ENCODE results near the gene RAB31.

RAB31 gene

DNA sequence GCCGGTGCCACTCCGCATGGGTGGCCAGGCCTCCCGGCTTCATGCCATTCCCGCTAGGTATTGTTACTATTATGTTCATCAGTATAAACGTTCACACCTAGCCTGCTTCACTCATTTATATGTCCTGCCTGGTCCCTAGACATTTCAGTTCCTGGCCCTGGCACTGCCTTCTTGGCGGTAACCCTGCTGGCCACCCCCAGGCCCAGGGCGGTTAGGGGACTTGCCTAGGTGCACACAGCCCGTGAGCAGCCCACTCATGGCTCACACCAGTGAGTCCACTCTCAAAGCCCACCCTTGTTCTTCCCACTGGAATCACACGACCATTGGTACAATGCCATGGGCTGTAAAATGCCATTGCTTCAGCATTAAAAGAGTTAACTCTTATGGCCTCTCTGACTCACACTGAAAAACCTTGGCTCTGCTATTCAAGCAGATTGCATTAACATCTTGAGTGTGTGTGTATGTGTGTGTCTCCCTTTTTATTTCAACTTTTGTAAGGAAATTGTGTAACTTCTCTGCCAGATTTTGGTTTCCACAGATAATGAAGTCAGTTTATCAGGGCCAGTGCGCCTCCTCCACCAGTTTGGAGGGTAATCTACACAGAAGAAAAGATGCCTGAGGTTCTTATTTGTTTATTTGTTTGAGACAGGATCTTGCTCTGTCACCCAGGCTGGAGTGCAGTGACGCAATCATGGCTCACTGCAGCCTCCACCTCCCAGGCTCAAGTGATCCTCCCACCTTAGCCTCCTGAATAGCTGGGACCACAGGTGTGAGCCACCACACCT lies 74.2 kb downstream of the RAB31 start:
- no peak overlapping the region for H3K18ac ChIP-seq (ENCODE audit: low read length)
- no peak overlapping the region for H2BK12ac ChIP-seq (ENCODE audit: low read length)
- peaks cover 0 to 5% of the 10 kb centered on the region in 2 donors for H3K36me3 ChIP-seq (replicated peaks in 1 of 2; ENCODE audit: control insufficient read depth in 2 of 2, insufficient read depth in 2 of 2, low read length in 2 of 2)
- H3K27me3 ChIP-seq (ENCODE audit: control insufficient read depth in 3 of 3, insufficient read depth in 3 of 3, low read depth in 1 of 3, low read length in 3 of 3), result no peaks in the 10 kb centered on the region
- no peak overlapping the region for H4K91ac ChIP-seq (ENCODE audit: low read depth, low read length, poor library complexity)
- WGBS, 2 donors (ENCODE audit: extremely low coverage in 2 of 2, insufficient read length in 2 of 2, insufficient replicate concordance in 1 of 2), result no CpG with 5 or more reads among the region's 11 CpGs
- H2AFZ ChIP-seq (ENCODE audit: low read length), result no peak overlapping the region
- no peak overlapping the region for H2BK5ac ChIP-seq (ENCODE audit: low read length)
- peaks cover 0 to under 1% of the 10 kb centered on the region in 2 donors for H3K9me3 ChIP-seq (replicated peaks in 1 of 2; ENCODE audit: control insufficient read depth in 2 of 2, insufficient read depth in 1 of 2, low read depth in 1 of 2, low read length in 2 of 2)
- no peak overlapping the region for H3K14ac ChIP-seq (ENCODE audit: low read length)
- H4K8ac ChIP-seq (ENCODE audit: low read depth, low read length), result no peak overlapping the region
- no peak overlapping the region for H3K27ac ChIP-seq (replicated peaks; ENCODE audit: low read length)
- no peaks in the 10 kb centered on the region for H3K79me1 ChIP-seq (ENCODE audit: low read depth, low read length)
- no peak overlapping the region for H3K23ac ChIP-seq (ENCODE audit: low read depth, low read length, poor library complexity)
- H2BK15ac ChIP-seq (ENCODE audit: low read length), result no peak overlapping the region
- H3K4me2 ChIP-seq (ENCODE audit: insufficient read depth, low read length, poor library complexity, severe bottlenecking), result no peak overlapping the region
- H2BK120ac ChIP-seq (ENCODE audit: low read depth, low read length), result no peak overlapping the region
- peaks cover 0 to 1% of the 10 kb centered on the region in 2 donors for H3K4me1 ChIP-seq (ENCODE audit: control insufficient read depth in 2 of 2, insufficient read depth in 1 of 2, low read depth in 1 of 2, low read length in 2 of 2)
- DNase-seq (ENCODE audit: low spot score), result no peak
- no peak overlapping the region for H3K9ac ChIP-seq (ENCODE audit: low read depth, low read length, poor library complexity)
- no peak overlapping the region for H2AK5ac ChIP-seq (ENCODE audit: low read depth, low read length)
- no peak overlapping the region for H3K4me3 ChIP-seq (ENCODE audit: low read length in 2 of 2)
- H3K4ac ChIP-seq (ENCODE audit: low read length), result no peak overlapping the region

DNA sequence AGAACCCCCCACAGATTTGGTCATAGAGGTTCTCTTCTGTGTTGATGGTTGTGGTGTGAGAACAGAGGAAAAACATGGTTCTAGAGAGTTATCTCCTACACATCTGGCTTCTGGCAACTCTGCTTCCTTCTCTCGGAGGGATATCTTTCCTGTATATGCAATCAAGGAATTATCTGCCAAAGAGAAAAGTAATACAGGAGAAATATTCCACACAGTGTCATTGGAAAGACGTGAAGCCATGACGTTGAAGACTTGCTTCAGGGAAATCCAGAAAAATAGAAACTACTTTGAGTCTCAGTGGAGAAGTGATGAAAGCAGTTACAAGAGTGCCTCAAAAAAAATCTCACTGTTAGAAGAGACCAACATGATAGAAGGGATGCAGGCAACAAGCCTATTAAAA lies 78.5 kb downstream of the RAB31 start:
- Histone ChIP-seq H2AFZ (ENCODE audit: low read length) (no peak overlapping the region), H3K79me1 (ENCODE audit: low read depth, low read length) (no peaks in the 10 kb centered on the region), H3K36me3 (replicated peaks in 1 of 2; ENCODE audit: control insufficient read depth in 2 of 2, insufficient read depth in 2 of 2, low read length in 2 of 2) (peaks cover 0 to 5% of the 10 kb centered on the region in 2 donors), H3K23ac (ENCODE audit: low read depth, low read length, poor library complexity) (no peak overlapping the region), H3K9me3 (replicated peaks in 1 of 2; ENCODE audit: control insufficient read depth in 2 of 2, insufficient read depth in 1 of 2, low read depth in 1 of 2, low read length in 2 of 2) (peaks cover 0 to 4% of the 10 kb centered on the region in 2 donors), H2BK12ac (ENCODE audit: low read length) (no peak overlapping the region), H3K4me3 (ENCODE audit: low read length in 2 of 2) (no peak overlapping the region), H2BK5ac (ENCODE audit: low read length) (no peak overlapping the region), H3K27ac (replicated peaks; ENCODE audit: low read length) (no peak overlapping the region), H3K14ac (ENCODE audit: low read length) (no peak overlapping the region), H3K4me2 (ENCODE audit: insufficient read depth, low read length, poor library complexity, severe bottlenecking) (no peak overlapping the region), H4K91ac (ENCODE audit: low read depth, low read length, poor library complexity) (no peak overlapping the region), H3K4me1 (ENCODE audit: control insufficient read depth in 2 of 2, insufficient read depth in 1 of 2, low read depth in 1 of 2, low read length in 2 of 2) (peaks cover 0 to 1% of the 10 kb centered on the region in 2 donors), H2BK120ac (ENCODE audit: low read depth, low read length) (no peak overlapping the region), H2BK15ac (ENCODE audit: low read length) (no peak overlapping the region), H2AK5ac (ENCODE audit: low read depth, low read length) (no peak overlapping the region), H3K4ac (ENCODE audit: low read length) (no peak overlapping the region), H3K18ac (ENCODE audit: low read length) (no peak overlapping the region), H3K27me3 (ENCODE audit: control insufficient read depth in 3 of 3, insufficient read depth in 3 of 3, low read depth in 1 of 3, low read length in 3 of 3) (no peaks in the 10 kb centered on the region), H4K8ac (ENCODE audit: low read depth, low read length) (no peak overlapping the region), H3K9ac (ENCODE audit: low read depth, low read length, poor library complexity) (no peak overlapping the region)
- DNase-seq (ENCODE audit: low spot score), result no peak
- no CpG with 5 or more reads among the region's 3 CpGs for WGBS, 2 donors (ENCODE audit: extremely low coverage in 2 of 2, insufficient read length in 2 of 2, insufficient replicate concordance in 1 of 2)

DNA sequence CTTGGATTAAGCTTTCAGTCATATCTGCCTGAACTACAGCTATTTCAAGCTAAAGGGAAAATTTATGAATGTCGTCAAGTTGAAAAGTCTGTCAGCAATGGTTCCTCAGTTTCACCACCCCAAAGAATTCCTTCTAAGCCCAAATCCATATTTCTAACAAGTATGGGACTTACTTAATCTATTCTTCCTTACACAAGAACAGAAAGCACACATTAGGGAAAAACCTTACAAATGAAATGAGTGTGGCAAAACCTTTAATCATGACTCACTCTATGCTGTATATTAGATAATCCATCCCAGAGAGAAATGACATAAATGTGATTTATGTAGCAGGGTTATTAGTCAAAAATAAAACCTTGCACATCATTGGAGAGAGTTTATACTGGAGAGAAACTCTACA lies 78.9 kb downstream of the RAB31 start:
- Histone ChIP-seq H3K9me3 (replicated peaks in 1 of 2; ENCODE audit: control insufficient read depth in 2 of 2, insufficient read depth in 1 of 2, low read depth in 1 of 2, low read length in 2 of 2) (peaks cover 0 to 4% of the 10 kb centered on the region in 2 donors), H2AK5ac (ENCODE audit: low read depth, low read length) (no peak overlapping the region), H3K14ac (ENCODE audit: low read length) (no peak overlapping the region), H2BK15ac (ENCODE audit: low read length) (no peak overlapping the region), H2AFZ (ENCODE audit: low read length) (no peak overlapping the region), H3K4me1 (ENCODE audit: control insufficient read depth in 2 of 2, insufficient read depth in 1 of 2, low read depth in 1 of 2, low read length in 2 of 2) (peaks cover 0 to 1% of the 10 kb centered on the region in 2 donors), H2BK120ac (ENCODE audit: low read depth, low read length) (no peak overlapping the region), H3K27me3 (ENCODE audit: control insufficient read depth in 3 of 3, insufficient read depth in 3 of 3, low read depth in 1 of 3, low read length in 3 of 3) (no peaks in the 10 kb centered on the region), H3K23ac (ENCODE audit: low read depth, low read length, poor library complexity) (no peak overlapping the region), H3K9ac (ENCODE audit: low read depth, low read length, poor library complexity) (no peak overlapping the region), H3K4ac (ENCODE audit: low read length) (no peak overlapping the region), H4K91ac (ENCODE audit: low read depth, low read length, poor library complexity) (no peak overlapping the region), H2BK12ac (ENCODE audit: low read length) (no peak overlapping the region), H3K18ac (ENCODE audit: low read length) (no peak overlapping the region), H4K8ac (ENCODE audit: low read depth, low read length) (no peak overlapping the region), H3K36me3 (replicated peaks in 1 of 2; ENCODE audit: control insufficient read depth in 2 of 2, insufficient read depth in 2 of 2, low read length in 2 of 2) (peaks cover 0 to 5% of the 10 kb centered on the region in 2 donors), H3K27ac (replicated peaks; ENCODE audit: low read length) (no peak overlapping the region), H3K4me3 (ENCODE audit: low read length in 2 of 2) (no peak overlapping the region), H3K4me2 (ENCODE audit: insufficient read depth, low read length, poor library complexity, severe bottlenecking) (no peak overlapping the region), H2BK5ac (ENCODE audit: low read length) (no peak overlapping the region), H3K79me1 (ENCODE audit: low read depth, low read length) (no peaks in the 10 kb centered on the region)
- no CpG with 5 or more reads among the region's 1 CpG for WGBS, 2 donors (ENCODE audit: extremely low coverage in 2 of 2, insufficient read length in 2 of 2, insufficient replicate concordance in 1 of 2)
- no peak for DNase-seq (ENCODE audit: low spot score)

DNA sequence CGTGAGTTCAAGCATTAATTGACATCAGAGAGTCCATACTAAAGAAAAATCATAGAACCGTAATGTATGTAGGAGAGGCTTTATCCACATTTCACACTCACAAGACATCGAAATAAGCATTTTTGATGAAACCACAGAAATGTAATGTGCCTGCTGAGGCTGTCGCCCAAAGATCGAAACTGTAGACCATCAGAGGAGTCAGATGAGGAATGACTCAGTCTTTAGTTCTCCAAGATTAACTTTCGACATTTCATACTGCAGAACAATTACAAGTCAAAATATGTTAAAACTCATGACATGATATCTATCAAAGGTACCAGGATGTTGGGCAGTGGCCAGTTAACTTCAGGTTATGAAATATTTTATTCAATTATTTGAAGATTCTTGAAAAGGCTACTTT lies 79.6 kb downstream of the RAB31 start:
- Histone ChIP-seq H2AK5ac (ENCODE audit: low read depth, low read length) (no peak overlapping the region), H2BK120ac (ENCODE audit: low read depth, low read length) (no peak overlapping the region), H4K91ac (ENCODE audit: low read depth, low read length, poor library complexity) (no peak overlapping the region), H3K4ac (ENCODE audit: low read length) (no peak overlapping the region), H2BK15ac (ENCODE audit: low read length) (no peak overlapping the region), H2BK12ac (ENCODE audit: low read length) (no peak overlapping the region), H3K4me3 (ENCODE audit: low read length in 2 of 2) (no peak overlapping the region), H4K8ac (ENCODE audit: low read depth, low read length) (no peak overlapping the region), H3K9ac (ENCODE audit: low read depth, low read length, poor library complexity) (no peak overlapping the region), H3K36me3 (replicated peaks in 1 of 2; ENCODE audit: control insufficient read depth in 2 of 2, insufficient read depth in 2 of 2, low read length in 2 of 2) (peaks cover 0 to 8% of the 10 kb centered on the region in 2 donors), H3K79me1 (ENCODE audit: low read depth, low read length) (no peaks in the 10 kb centered on the region), H3K9me3 (replicated peaks in 1 of 2; ENCODE audit: control insufficient read depth in 2 of 2, insufficient read depth in 1 of 2, low read depth in 1 of 2, low read length in 2 of 2) (peaks cover 0 to 4% of the 10 kb centered on the region in 2 donors), H3K27me3 (ENCODE audit: control insufficient read depth in 3 of 3, insufficient read depth in 3 of 3, low read depth in 1 of 3, low read length in 3 of 3) (no peaks in the 10 kb centered on the region), H3K27ac (replicated peaks; ENCODE audit: low read length) (no peak overlapping the region), H3K4me2 (ENCODE audit: insufficient read depth, low read length, poor library complexity, severe bottlenecking) (no peak overlapping the region), H3K14ac (ENCODE audit: low read length) (no peak overlapping the region), H3K4me1 (ENCODE audit: control insufficient read depth in 2 of 2, insufficient read depth in 1 of 2, low read depth in 1 of 2, low read length in 2 of 2) (no peaks in the 10 kb centered on the region), H2AFZ (ENCODE audit: low read length) (no peak overlapping the region), H2BK5ac (ENCODE audit: low read length) (no peak overlapping the region), H3K23ac (ENCODE audit: low read depth, low read length, poor library complexity) (no peak overlapping the region), H3K18ac (ENCODE audit: low read length) (no peak overlapping the region)
- DNase-seq (ENCODE audit: low spot score), result no peak
- WGBS, 2 donors (ENCODE audit: extremely low coverage in 2 of 2, insufficient read length in 2 of 2, insufficient replicate concordance in 1 of 2), result no CpG with 5 or more reads among the region's 6 CpGs
